NB4 (cell line): ENCODE data around the gene SEMA3C.

Experiments
- DNase-seq: peaks from one replicate; pipeline ENCODE4 v3.0.0; 2010; ENCODE audit warnings: low read depth
- H3K4me3 ChIP-seq: one replicate; pipeline ENCODE4 v1.5.1; 2011; ENCODE audit warnings: mild to moderate bottlenecking, low read depth, low read length, moderate library complexity
- MAX ChIP-seq: IDR thresholded peaks from 2 replicates; pipeline ENCODE4 v1.6.1; 2011; ENCODE audit warnings: low read depth, low read length
- MYC ChIP-seq: IDR thresholded peaks from 2 replicates; pipeline ENCODE4 v1.6.1; 2011; ENCODE audit warnings: low read depth, low read length
- POLR2A ChIP-seq: IDR thresholded peaks from 2 replicates; pipeline ENCODE4 v1.6.1; 2011; ENCODE audit warnings: mild to moderate bottlenecking; ENCODE audit not compliant: insufficient read length; ENCODE audit errors: extremely low read depth
- TF ChIP-seq, protein P1 (sequence below): IDR thresholded peaks from one replicate; pipeline ENCODE4 v1.5.1; 2012; ENCODE audit warnings: low read depth, low read length

The SEMA3C gene

GRCh38 chr7:80860554-80860953 is 58.3 kb downstream of the SEMA3C start:
- no peak for DNase-seq
- H3K4me3 ChIP-seq, result no peak overlapping the region
- TF ChIP-seq, protein P1, sequence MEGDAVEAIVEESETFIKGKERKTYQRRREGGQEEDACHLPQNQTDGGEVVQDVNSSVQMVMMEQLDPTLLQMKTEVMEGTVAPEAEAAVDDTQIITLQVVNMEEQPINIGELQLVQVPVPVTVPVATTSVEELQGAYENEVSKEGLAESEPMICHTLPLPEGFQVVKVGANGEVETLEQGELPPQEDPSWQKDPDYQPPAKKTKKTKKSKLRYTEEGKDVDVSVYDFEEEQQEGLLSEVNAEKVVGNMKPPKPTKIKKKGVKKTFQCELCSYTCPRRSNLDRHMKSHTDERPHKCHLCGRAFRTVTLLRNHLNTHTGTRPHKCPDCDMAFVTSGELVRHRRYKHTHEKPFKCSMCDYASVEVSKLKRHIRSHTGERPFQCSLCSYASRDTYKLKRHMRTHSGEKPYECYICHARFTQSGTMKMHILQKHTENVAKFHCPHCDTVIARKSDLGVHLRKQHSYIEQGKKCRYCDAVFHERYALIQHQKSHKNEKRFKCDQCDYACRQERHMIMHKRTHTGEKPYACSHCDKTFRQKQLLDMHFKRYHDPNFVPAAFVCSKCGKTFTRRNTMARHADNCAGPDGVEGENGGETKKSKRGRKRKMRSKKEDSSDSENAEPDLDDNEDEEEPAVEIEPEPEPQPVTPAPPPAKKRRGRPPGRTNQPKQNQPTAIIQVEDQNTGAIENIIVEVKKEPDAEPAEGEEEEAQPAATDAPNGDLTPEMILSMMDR, result no peak
- TF ChIP-seq POLR2A (no peak), MYC (no peak), MAX (no peak)

GRCh38 chr7:80859272-80859970 is 59.4 kb downstream of the SEMA3C start:
- TF ChIP-seq POLR2A, result no peak
- TF ChIP-seq, protein P1, result no peak
- TF ChIP-seq MYC, result no peak
- TF ChIP-seq MAX, result no peak
- DNase-seq, result no peak
- no peak overlapping the region for H3K4me3 ChIP-seq

- no peak for DNase-seq
- no peak overlapping the region for H3K4me3 ChIP-seq
- no peak for TF ChIP-seq POLR2A
- TF ChIP-seq, protein P1, result no peak
- no peak for TF ChIP-seq MAX
- TF ChIP-seq MYC, result no peak
These were observed 60.5 kb downstream of the SEMA3C start for GRCh38 chr7:80858141-80858903.

- TF ChIP-seq POLR2A (no peak), MYC (no peak), MAX (no peak)
- TF ChIP-seq, protein P1, result no peak
- DNase-seq, result no peak
- H3K4me3 ChIP-seq, result no peak overlapping the region
These were observed 62.1 kb downstream of the SEMA3C start for GRCh38 chr7:80856769-80857168.

DNA sequence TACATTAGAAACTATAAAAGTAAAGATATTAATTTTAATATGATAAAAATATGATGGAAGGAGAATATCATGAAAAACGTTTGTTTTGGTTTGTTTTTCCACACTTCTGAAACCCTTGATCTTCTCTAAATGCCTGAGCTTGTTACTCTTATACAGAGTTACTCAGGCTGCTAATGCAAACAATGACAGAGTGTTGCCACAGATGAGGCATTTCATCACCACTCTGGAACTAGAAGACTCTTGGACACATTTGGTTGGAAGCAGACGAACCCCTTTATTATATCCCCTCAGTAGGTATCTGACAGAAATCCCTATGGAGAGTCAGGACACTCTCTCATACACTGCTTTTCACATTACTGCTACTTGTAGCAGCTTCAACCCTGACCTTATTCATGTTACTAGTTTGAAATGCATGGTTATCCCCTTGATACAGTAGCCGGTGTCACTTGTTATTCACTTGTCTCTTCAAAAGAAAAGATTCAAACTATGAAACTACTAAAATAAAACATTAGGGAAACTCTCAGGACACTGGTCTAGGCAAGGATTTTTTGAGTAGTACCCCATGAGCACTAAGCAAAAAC is 66.9 kb downstream of the SEMA3C start:
- no peak for DNase-seq
- no peak overlapping the region for H3K4me3 ChIP-seq
- TF ChIP-seq MYC (no peak), MAX (no peak), POLR2A (no peak)
- TF ChIP-seq, protein P1, result no peak
